Retinal pigment epithelial cell (primary cell): Measurements from ENCODE around the gene ZSWIM6.

Experiments
- DNase-seq: peaks from one replicate; pipeline ENCODE4 v3.0.0-alpha.2; 2010; ENCODE audit warnings: low read depth
- H3K4me3 ChIP-seq: 2 replicates; pipeline ENCODE4 v1.5.1; 2011; ENCODE audit warnings: mild to moderate bottlenecking, low read length, control low read depth, moderate library complexity
- TF ChIP-seq, protein P1 (sequence below): conservative IDR thresholded peaks from 2 replicates; pipeline ENCODE4 v1.5.1; 2011; ENCODE audit warnings: low read depth, low read length, control low read depth, inconsistent platforms

Gene ZSWIM6

DNA sequence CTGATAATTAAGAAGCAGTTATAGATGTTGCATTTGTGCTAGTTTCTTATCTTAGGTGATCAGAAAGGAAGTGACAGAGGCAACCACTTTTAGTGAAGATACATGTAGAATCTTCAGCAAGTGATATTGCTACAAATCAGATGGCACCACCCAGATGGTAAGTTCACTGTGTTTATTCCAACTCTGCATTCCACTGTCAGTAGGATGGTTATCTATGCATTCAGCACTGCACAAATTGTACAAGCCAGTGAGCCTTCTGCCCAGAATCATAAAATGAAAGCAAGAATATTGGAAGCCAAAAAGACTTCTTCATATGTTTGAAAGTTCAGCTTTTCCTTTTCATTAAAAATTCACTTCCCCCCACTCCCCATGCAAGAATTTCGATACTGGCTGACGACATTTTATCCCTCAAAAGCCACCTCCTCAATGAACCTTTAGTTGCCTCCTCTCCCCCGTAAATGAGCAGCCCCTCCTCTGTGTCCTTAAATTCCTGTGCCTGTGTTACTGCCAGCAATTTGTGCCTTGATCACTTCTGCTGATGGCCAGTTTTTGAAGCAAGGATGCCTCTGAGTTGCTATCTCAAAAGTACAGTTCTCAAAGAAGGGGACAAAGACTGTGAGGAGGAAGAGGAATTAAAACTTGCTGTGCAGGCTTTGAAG lies 91.6 kb downstream of the ZSWIM6 start:
- DNase-seq = no peak
- no peak overlapping the region for H3K4me3 ChIP-seq

GRCh38 chr5:61425918-61426317 lies 93.9 kb downstream of the ZSWIM6 start:
- TF ChIP-seq, protein P1, sequence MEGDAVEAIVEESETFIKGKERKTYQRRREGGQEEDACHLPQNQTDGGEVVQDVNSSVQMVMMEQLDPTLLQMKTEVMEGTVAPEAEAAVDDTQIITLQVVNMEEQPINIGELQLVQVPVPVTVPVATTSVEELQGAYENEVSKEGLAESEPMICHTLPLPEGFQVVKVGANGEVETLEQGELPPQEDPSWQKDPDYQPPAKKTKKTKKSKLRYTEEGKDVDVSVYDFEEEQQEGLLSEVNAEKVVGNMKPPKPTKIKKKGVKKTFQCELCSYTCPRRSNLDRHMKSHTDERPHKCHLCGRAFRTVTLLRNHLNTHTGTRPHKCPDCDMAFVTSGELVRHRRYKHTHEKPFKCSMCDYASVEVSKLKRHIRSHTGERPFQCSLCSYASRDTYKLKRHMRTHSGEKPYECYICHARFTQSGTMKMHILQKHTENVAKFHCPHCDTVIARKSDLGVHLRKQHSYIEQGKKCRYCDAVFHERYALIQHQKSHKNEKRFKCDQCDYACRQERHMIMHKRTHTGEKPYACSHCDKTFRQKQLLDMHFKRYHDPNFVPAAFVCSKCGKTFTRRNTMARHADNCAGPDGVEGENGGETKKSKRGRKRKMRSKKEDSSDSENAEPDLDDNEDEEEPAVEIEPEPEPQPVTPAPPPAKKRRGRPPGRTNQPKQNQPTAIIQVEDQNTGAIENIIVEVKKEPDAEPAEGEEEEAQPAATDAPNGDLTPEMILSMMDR = no peak
- no peak for DNase-seq
- H3K4me3 ChIP-seq = no peak overlapping the region

More for the DNA sequence above, 91.6 kb downstream of the ZSWIM6 start:
- TF ChIP-seq, protein P1 = no peak

DNA sequence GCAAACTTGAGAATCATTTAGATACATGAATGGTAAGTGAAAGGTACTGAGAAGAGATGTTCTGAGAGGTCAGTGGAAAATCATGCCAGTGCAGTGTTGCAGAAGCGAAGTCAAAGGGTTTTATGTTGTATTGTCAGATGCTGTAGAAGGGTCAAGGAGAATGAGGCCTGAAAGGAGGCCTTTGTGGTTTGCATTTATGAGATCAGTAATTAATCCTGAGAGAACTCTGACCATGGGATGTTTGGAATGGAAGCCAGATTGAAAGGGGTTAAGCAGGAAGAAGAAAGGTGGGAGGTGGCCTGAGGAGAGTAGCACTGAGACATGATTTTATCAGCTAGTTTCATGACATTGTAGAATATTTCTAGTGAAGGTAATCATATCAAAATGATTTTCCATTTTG lies 97.8 kb downstream of the ZSWIM6 start:
- TF ChIP-seq, protein P1 = no peak
- no peak overlapping the region for H3K4me3 ChIP-seq
- DNase-seq = no peak

GRCh38 chr5:61431923-61432620 lies 100.0 kb downstream of the ZSWIM6 start:
- no peak overlapping the region for H3K4me3 ChIP-seq
- no peak for DNase-seq
- TF ChIP-seq, protein P1 = no peak

DNA sequence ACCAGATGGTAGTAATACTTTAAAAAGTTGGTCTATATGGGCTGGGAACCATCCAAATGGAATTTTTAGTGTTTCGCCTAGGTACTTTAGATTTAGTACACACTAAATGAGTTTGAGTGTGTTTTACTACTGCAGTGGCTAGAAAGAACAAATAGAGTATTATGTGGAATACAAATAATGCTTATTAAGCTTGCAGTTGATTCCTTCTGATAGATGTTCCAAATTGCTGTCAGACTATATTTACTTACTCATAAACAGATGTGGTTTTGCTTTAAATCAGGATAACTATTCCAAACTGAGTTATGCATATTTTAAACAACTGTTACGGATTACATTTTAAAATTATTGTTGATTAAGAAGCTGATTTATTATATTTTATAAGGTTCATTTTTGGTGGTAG lies 103.3 kb downstream of the ZSWIM6 start:
- TF ChIP-seq, protein P1 = no peak
- no peak for DNase-seq
- no peak overlapping the region for H3K4me3 ChIP-seq

DNA sequence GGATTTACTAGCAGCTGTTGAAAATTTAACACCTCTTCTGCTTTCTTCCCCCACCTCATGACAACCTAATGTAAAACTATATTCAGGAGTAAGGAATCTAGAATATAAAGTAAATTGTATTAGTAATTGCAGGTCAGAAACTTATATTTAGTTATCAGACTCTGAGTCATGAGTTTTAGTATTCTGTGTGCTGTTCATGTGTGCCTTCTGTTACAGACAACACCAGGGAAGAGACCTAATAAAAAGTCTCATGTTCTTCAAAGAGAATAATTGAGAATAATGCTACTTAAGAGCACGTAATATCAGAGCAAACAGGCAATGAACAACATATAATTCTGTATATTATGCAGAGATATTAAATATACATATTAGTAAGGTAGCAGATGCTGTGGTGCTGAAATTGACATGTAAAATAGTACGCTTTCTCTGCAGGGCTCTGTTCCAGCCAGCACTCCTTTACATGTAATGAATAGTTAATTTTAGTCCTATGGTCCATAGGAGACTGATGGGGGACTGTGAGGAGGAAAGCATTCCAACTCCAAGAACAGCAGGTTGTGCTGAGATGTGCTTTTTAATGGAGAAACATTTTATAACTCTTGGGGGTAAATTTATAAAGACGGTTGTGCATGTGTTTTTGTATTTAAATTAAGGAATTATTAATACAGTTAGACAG lies 106.4 kb downstream of the ZSWIM6 start:
- no peak for DNase-seq
- H3K4me3 ChIP-seq = no peak overlapping the region
- TF ChIP-seq, protein P1 = no peak

DNA sequence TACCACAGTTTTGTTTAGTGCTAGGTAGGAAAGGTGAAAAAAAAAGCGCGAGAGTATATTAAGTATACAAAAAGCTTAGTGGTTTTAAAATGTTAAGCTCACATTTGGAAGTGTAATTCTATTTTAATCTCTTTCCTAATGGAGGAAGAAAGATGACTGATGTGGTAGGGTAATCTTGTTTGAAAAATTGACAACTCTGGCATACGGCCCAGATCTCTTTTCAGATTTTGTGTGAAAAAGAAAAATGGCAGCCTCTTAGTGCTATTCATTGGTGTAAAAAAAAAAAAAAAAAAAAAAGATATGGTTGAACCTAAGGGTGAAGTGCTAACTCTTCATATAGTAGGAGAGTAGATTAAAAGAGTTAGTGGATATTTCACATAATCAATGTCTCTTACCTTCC lies 108.0 kb downstream of the ZSWIM6 start:
- TF ChIP-seq, protein P1 = no peak
- DNase-seq = peak; percentile 74
- H3K4me3 ChIP-seq = no peak overlapping the region
